SK-N-SH treated with all-trans-retinoic acid at 6 μM for 48 hours (cell line): Measurements from ENCODE around the gene KCNC4.
A peak's percentile ranks its signal among the peaks of the same experiment; 100 is the strongest.

Experiments used
- ATAC-seq: fragments of 200-7000 bp; cut with Tn5 transposase; 3 replicates; pipeline ENCODE4 v1.9.1; 2020; ENCODE audit warnings: mild to moderate bottlenecking, moderate library complexity
- ARNTL ChIP-seq: fragments of 450-650 bp; formaldehyde crosslinking; IDR thresholded peaks from 2 replicates; pipeline ENCODE4 v1.5.0; 2020; ENCODE audit warnings: low read depth, mild to moderate bottlenecking, moderate library complexity, borderline replicate concordance
- CSDC2 ChIP-seq: fragments of 250-450 bp; sonication (Bioruptor Pico); IDR thresholded peaks from 2 replicates; pipeline ENCODE4 v1.5.0; 2020; ENCODE audit warnings: mild to moderate bottlenecking, moderate library complexity
- GLIS3 ChIP-seq: fragments of 250-450 bp; sonication (Bioruptor Pico); IDR thresholded peaks from 2 replicates; pipeline ENCODE4 v1.5.0; 2020; ENCODE audit warnings: mild to moderate bottlenecking, moderate library complexity
- ISL1 ChIP-seq: fragments of 250-450 bp; sonication (Bioruptor Pico); IDR thresholded peaks from 2 replicates; pipeline ENCODE4 v2.1.2; 2022; ENCODE audit warnings: mild to moderate bottlenecking, moderate library complexity
- OSR1 ChIP-seq: fragments of 250-450 bp; sonication (Bioruptor Pico); IDR thresholded peaks from 2 replicates; pipeline ENCODE4 v1.8.0; 2022; ENCODE audit warnings: moderate library complexity, mild to moderate bottlenecking, inconsistent platforms
- TCF4 ChIP-seq: fragments of 250-450 bp; sonication (Bioruptor Pico); IDR thresholded peaks from 2 replicates; pipeline ENCODE4 v1.8.0; 2021; ENCODE audit warnings: mild to moderate bottlenecking, moderate library complexity, borderline replicate concordance
- ZC3H10 ChIP-seq: fragments of 250-450 bp; sonication (Bioruptor Pico); IDR thresholded peaks from 2 replicates; pipeline ENCODE4 v1.5.1; 2021; ENCODE audit warnings: mild to moderate bottlenecking, moderate library complexity
- ZFP3 ChIP-seq: fragments of 250-450 bp; sonication (Bioruptor Pico); IDR thresholded peaks from 2 replicates; pipeline ENCODE4 v1.5.0; 2020; ENCODE audit warnings: mild to moderate bottlenecking, moderate library complexity
- ZNF565 ChIP-seq: fragments of 450-650 bp; formaldehyde crosslinking; conservative IDR thresholded peaks from 2 replicates; pipeline ENCODE4 v1.5.0; 2020; ENCODE audit warnings: low read depth, mild to moderate bottlenecking, moderate library complexity
- ZNF70 ChIP-seq: fragments of 450-650 bp; formaldehyde crosslinking; IDR thresholded peaks from 2 replicates; pipeline ENCODE4 v1.5.0; 2020; ENCODE audit warnings: mild to moderate bottlenecking, moderate library complexity
- ZNF8 ChIP-seq: fragments of 450-650 bp; formaldehyde crosslinking; IDR thresholded peaks from 2 replicates; pipeline ENCODE4 v1.5.0; 2020; ENCODE audit warnings: mild to moderate bottlenecking, moderate library complexity
- TF ChIP-seq, protein P1 (sequence below): fragments of 250-450 bp; sonication (Bioruptor Pico); IDR thresholded peaks from 2 replicates; pipeline ENCODE4 v1.5.0; 2020; ENCODE audit warnings: mild to moderate bottlenecking, moderate library complexity
- TF ChIP-seq, protein P2 (sequence below): fragments of 250-450 bp; sonication (Bioruptor Pico); IDR thresholded peaks from 2 replicates; pipeline ENCODE4 v1.5.1; 2021; ENCODE audit warnings: mild to moderate bottlenecking, moderate library complexity
- TF ChIP-seq, protein P3 (sequence below): fragments of 250-450 bp; sonication (Bioruptor Pico); IDR thresholded peaks from 2 replicates; pipeline ENCODE4 v1.8.0; 2020; ENCODE audit warnings: mild to moderate bottlenecking, moderate library complexity, borderline replicate concordance
- TF ChIP-seq, protein P4 (sequence below): fragments of 250-450 bp; sonication (Bioruptor Pico); IDR thresholded peaks from 2 replicates; pipeline ENCODE4 v1.8.0; 2021; ENCODE audit warnings: low read depth, mild to moderate bottlenecking, moderate library complexity, borderline replicate concordance

Gene KCNC4

DNA sequence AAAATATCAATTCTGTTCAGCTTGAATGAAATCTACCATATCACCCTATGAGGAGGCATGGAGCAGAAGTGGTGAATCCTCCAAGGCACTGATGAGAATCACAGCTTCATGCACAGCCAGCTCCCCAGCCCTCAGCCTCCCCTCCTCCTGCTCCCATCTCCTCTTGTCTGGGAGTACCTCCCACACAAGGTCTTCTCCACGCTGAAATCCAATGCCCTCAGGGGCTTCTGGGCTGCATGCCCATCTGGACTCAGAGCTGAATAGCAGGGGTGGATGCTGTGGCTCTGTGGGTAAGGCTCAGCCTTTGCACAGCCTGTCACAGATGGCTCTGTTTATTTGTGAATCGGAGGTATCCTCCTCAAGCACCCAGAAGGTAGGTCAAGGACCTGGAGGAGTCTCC lies 48.6 kb downstream of the KCNC4 start:
- TF ChIP-seq TCF4 (CRISPR knock-in tag): peak; percentile 28; the same call in 1 of the 2 replicates
- TF ChIP-seq ZNF565 (CRISPR knock-in tag): no peak
- TF ChIP-seq, protein P1, sequence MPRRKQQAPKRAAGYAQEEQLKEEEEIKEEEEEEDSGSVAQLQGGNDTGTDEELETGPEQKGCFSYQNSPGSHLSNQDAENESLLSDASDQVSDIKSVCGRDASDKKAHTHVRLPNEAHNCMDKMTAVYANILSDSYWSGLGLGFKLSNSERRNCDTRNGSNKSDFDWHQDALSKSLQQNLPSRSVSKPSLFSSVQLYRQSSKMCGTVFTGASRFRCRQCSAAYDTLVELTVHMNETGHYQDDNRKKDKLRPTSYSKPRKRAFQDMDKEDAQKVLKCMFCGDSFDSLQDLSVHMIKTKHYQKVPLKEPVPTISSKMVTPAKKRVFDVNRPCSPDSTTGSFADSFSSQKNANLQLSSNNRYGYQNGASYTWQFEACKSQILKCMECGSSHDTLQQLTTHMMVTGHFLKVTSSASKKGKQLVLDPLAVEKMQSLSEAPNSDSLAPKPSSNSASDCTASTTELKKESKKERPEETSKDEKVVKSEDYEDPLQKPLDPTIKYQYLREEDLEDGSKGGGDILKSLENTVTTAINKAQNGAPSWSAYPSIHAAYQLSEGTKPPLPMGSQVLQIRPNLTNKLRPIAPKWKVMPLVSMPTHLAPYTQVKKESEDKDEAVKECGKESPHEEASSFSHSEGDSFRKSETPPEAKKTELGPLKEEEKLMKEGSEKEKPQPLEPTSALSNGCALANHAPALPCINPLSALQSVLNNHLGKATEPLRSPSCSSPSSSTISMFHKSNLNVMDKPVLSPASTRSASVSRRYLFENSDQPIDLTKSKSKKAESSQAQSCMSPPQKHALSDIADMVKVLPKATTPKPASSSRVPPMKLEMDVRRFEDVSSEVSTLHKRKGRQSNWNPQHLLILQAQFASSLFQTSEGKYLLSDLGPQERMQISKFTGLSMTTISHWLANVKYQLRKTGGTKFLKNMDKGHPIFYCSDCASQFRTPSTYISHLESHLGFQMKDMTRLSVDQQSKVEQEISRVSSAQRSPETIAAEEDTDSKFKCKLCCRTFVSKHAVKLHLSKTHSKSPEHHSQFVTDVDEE: 0 out of 2 replicates have a peak, but pooled peaks have one; percentile 50
- no peak; the same call in 1 of the 3 replicates for ATAC-seq

DNA sequence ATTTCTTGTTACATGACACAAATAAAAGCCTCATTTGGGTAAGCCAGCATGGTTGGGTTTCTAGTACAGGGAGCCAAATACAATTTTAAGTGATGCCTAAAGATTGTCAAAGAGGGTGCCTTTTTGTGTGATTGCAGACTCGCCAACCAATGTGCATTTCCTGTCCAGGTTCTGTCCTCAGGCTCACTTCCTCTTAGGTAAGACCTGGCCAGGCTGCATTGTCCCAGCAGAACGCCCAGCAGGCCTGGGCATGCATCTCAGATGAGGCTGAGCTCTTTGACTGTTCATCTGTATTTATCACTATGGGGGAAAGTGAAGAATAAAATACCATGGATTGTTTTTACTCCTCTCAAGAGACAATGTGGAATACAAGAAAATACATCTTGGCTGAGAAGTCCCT lies 49.7 kb downstream of the KCNC4 start:
- ATAC-seq: no peak
- TF ChIP-seq, protein P2, sequence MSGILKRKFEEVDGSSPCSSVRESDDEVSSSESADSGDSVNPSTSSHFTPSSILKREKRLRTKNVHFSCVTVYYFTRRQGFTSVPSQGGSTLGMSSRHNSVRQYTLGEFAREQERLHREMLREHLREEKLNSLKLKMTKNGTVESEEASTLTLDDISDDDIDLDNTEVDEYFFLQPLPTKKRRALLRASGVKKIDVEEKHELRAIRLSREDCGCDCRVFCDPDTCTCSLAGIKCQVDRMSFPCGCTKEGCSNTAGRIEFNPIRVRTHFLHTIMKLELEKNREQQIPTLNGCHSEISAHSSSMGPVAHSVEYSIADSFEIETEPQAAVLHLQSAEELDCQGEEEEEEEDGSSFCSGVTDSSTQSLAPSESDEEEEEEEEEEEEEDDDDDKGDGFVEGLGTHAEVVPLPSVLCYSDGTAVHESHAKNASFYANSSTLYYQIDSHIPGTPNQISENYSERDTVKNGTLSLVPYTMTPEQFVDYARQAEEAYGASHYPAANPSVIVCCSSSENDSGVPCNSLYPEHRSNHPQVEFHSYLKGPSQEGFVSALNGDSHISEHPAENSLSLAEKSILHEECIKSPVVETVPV: no peak
- no peak for TF ChIP-seq CSDC2 (CRISPR knock-in tag)
- TF ChIP-seq ZNF565 (CRISPR knock-in tag): no peak
- TF ChIP-seq GLIS3: no peak
- TF ChIP-seq, protein P3, sequence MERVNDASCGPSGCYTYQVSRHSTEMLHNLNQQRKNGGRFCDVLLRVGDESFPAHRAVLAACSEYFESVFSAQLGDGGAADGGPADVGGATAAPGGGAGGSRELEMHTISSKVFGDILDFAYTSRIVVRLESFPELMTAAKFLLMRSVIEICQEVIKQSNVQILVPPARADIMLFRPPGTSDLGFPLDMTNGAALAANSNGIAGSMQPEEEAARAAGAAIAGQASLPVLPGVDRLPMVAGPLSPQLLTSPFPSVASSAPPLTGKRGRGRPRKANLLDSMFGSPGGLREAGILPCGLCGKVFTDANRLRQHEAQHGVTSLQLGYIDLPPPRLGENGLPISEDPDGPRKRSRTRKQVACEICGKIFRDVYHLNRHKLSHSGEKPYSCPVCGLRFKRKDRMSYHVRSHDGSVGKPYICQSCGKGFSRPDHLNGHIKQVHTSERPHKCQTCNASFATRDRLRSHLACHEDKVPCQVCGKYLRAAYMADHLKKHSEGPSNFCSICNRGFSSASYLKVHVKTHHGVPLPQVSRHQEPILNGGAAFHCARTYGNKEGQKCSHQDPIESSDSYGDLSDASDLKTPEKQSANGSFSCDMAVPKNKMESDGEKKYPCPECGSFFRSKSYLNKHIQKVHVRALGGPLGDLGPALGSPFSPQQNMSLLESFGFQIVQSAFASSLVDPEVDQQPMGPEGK: no peak
- TF ChIP-seq, protein P4, sequence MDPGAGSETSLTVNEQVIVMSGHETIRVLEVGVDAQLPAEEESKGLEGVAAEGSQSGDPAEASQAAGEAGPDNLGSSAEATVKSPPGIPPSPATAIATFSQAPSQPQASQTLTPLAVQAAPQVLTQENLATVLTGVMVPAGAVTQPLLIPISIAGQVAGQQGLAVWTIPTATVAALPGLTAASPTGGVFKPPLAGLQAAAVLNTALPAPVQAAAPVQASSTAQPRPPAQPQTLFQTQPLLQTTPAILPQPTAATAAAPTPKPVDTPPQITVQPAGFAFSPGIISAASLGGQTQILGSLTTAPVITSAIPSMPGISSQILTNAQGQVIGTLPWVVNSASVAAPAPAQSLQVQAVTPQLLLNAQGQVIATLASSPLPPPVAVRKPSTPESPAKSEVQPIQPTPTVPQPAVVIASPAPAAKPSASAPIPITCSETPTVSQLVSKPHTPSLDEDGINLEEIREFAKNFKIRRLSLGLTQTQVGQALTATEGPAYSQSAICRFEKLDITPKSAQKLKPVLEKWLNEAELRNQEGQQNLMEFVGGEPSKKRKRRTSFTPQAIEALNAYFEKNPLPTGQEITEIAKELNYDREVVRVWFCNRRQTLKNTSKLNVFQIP (CRISPR knock-in tag): no peak
- TF ChIP-seq ZC3H10: no peak
- no peak for TF ChIP-seq ZNF70 (CRISPR knock-in tag)
- TF ChIP-seq OSR1: no peak
- TF ChIP-seq ZFP3 (CRISPR knock-in tag): no peak
- no peak for TF ChIP-seq ARNTL (CRISPR knock-in tag)
- no peak for TF ChIP-seq ZNF8
- no peak for TF ChIP-seq ISL1
- TF ChIP-seq, protein P1: no peak
- no peak for TF ChIP-seq TCF4 (CRISPR knock-in tag)
